Keratinocyte (primary cell): ENCODE results near the gene SLITRK3. TPM values are rescaled to one million over a fixed set of nuclear protein-coding genes. Genes with fewer than 3 reads are reported as not detected.
"Not testable (repeated sequence)": the region's sequence is repeated elsewhere in the genome, so short reads cannot be mapped to it uniquely, and the experiment has no call there.

Source experiments
- DNase-seq: peaks from one replicate; pipeline ENCODE4 v3.0.0-alpha.2; 2011; ENCODE audit warnings: low read depth, missing footprints, low spot score
- FAIRE-seq: peaks from 2 replicates; lab custom pipeline; 2011; peaks lifted over from hg19 to GRCh38; lab: Jason Lieb, UNC
- H2AFZ ChIP-seq: 2 replicates; pipeline ENCODE4 v1.6.0; 2012; ENCODE audit warnings: low read length, control low read depth, inconsistent platforms; ENCODE audit not compliant: control insufficient read depth
- H3K27ac ChIP-seq: 2 replicates; pipeline ENCODE4 v1.5.1; 2011; ENCODE audit warnings: low read length; ENCODE audit not compliant: control insufficient read depth, insufficient read depth
- H3K27me3 ChIP-seq: 3 replicates; pipeline ENCODE4 v1.6.0; 2011; ENCODE audit warnings: low read length; ENCODE audit not compliant: control insufficient read depth, insufficient read depth; ENCODE audit errors: extremely low read depth
- H3K36me3 ChIP-seq, 2 experiments: 2 replicates in 1 of 2; 3 replicates in 1 of 2; pipeline ENCODE4 v1.5.1; 2011; ENCODE audit warnings: low read length in 2 of 2, mild to moderate bottlenecking in 1 of 2; ENCODE audit not compliant: control insufficient read depth in 2 of 2, insufficient read depth in 2 of 2; ENCODE audit errors: extremely low read depth in 1 of 2
- H3K4me1 ChIP-seq: 3 replicates; pipeline ENCODE4 v1.5.1; 2011; ENCODE audit warnings: low read length; ENCODE audit not compliant: control insufficient read depth, insufficient read depth; ENCODE audit errors: extremely low read depth
- H3K4me2 ChIP-seq: 3 replicates; pipeline ENCODE4 v1.6.0; 2011; ENCODE audit warnings: low read depth, low read length; ENCODE audit not compliant: control insufficient read depth, insufficient read depth; ENCODE audit errors: extremely low read depth
- H3K4me3 ChIP-seq, 3 experiments: fragments of 200-600 bp in 1 of 3; sonication (generic) in 1 of 3; 2 replicates in 2 of 3; 3 replicates in 1 of 3; pipeline ENCODE4 v1.5.1; 2011 to 2016; ENCODE audit warnings: low read length in 3 of 3, mild to moderate bottlenecking in 3 of 3, control low read depth in 2 of 3, inconsistent platforms in 1 of 3, low read depth in 1 of 3, mixed read lengths in 1 of 3, mixed run types in 1 of 3, moderate library complexity in 1 of 3; ENCODE audit not compliant: control insufficient read depth in 2 of 3, insufficient read depth in 2 of 3; ENCODE audit errors: extremely low read depth in 1 of 3
- H3K79me2 ChIP-seq: 2 replicates; pipeline ENCODE4 v1.6.0; 2012; ENCODE audit warnings: low read length; ENCODE audit not compliant: control insufficient read depth, insufficient read depth
- H3K9ac ChIP-seq: 3 replicates; pipeline ENCODE4 v1.6.0; 2011; ENCODE audit warnings: low read length; ENCODE audit not compliant: control insufficient read depth, insufficient read depth; ENCODE audit errors: extremely low read depth
- H3K9me1 ChIP-seq: 3 replicates; pipeline ENCODE4 v1.6.0; 2011; ENCODE audit warnings: low read length; ENCODE audit not compliant: control insufficient read depth, insufficient read depth; ENCODE audit errors: extremely low read depth
- H3K9me3 ChIP-seq: 2 replicates; pipeline ENCODE4 v1.5.1; 2012; ENCODE audit warnings: low read depth, low read length; ENCODE audit not compliant: control insufficient read depth
- H4K20me1 ChIP-seq: 3 replicates; pipeline ENCODE4 v1.6.0; 2011; ENCODE audit warnings: low read length; ENCODE audit not compliant: control insufficient read depth, insufficient read depth; ENCODE audit errors: extremely low read depth
- CTCF ChIP-seq, 3 experiments: IDR thresholded peaks in 1 of 3; conservative IDR thresholded peaks in 1 of 3; optimal IDR thresholded peaks in 1 of 3; 2 replicates in 2 of 3; 3 replicates in 1 of 3; pipeline versions ENCODE3 to v1.5.1; 2011; ENCODE audit warnings: low read length in 3 of 3, mild to moderate bottlenecking in 3 of 3, moderate library complexity in 2 of 3, control low read depth in 1 of 3, inconsistent platforms in 1 of 3; ENCODE audit not compliant: insufficient read depth in 2 of 3; ENCODE audit errors: extremely low read depth in 1 of 3
- EZH2 ChIP-seq: IDR thresholded peaks from one replicate; pipeline ENCODE4 v1.6.1; 2012; ENCODE audit warnings: inconsistent platforms, mild to moderate bottlenecking, low read length, moderate library complexity
- dilution Hi-C: fragments of 300-500 bp; cut with MboI; formaldehyde crosslinking; loops from one replicate; pipeline ENCODE4 v1.7.0; 2020; ENCODE audit warnings: low sequenced_read_pairs; ENCODE audit not compliant: extremely low pct_ligation_motif_present
- polyA plus RNA-seq, 5 experiments: library from polyadenylated mRNA; depleted of rRNA in 3 of 5; stranded (reverse) in 3 of 5; stranded (forward) in 1 of 5; unstranded in 1 of 5; fragments of >200 nt; gene quantifications; 1 replicate in 1 of 5; 2 replicates in 3 of 5; 3 replicates in 1 of 5; pipeline versions ENCODE4 v1.2.1 to v1.2.3, GENCODE V29; 2011 to 2012; ENCODE audit warnings: missing spikeins in 2 of 5, low read depth in 1 of 5, low replicate concordance in 1 of 5

SLITRK3 gene
- polyA plus RNA-seq, 1 donor (not counting 4 experiments of a cell fraction or from before 2014, with no cell fraction given), result not detected

GRCh38 chr3:165144271-165144670 is 51.9 kb downstream of the SLITRK3 start:
- Histone ChIP-seq H4K20me1 (no peaks in the 10 kb centered on the region), H3K27ac (no peak overlapping the region), H3K9me3 (no peaks in the 10 kb centered on the region), H3K9ac (no peak overlapping the region), H3K79me2 (no peaks in the 10 kb centered on the region), H3K9me1 (no peaks in the 10 kb centered on the region), H3K4me1 (no peaks in the 10 kb centered on the region), H3K36me3 (no peaks in the 10 kb centered on the region), H3K4me2 (no peak overlapping the region), H3K27me3 (no peaks in the 10 kb centered on the region), H2AFZ (no peak overlapping the region), H3K4me3 (no peak overlapping the region)
- dilution Hi-C loops, result no loop called here
- DNase-seq, result no peak
- no peak for TF ChIP-seq EZH2
- TF ChIP-seq CTCF (optimal IDR thresholded peaks at IDR 0.05 in 1 of 3, IDR thresholded peaks at IDR 0.05 in 1 of 3, conservative IDR thresholded peaks at IDR 0.05 in 1 of 3; ENCODE audit: extremely low read depth in 1 of 3, insufficient read depth in 2 of 3, low read length in 3 of 3), result no peak
- FAIRE-seq, result no peak

GRCh38 chr3:165139918-165140317 is 56.3 kb downstream of the SLITRK3 start:
- H3K4me3 ChIP-seq, dilution Hi-C loops, H3K9ac ChIP-seq, H4K20me1 ChIP-seq, H3K36me3 ChIP-seq, H2AFZ ChIP-seq, DNase-seq, H3K9me1 ChIP-seq, H3K4me1 ChIP-seq, FAIRE-seq, H3K9me3 ChIP-seq, H3K27ac ChIP-seq, H3K27me3 ChIP-seq, H3K4me2 ChIP-seq, H3K79me2 ChIP-seq: not testable (repeated sequence)

Other genes with a start within 250 kb of the SLITRK3 start
- not detected in 3 replicates for gene SI, start 117.9 kb downstream of the SLITRK3 start, polyA plus RNA-seq